Measurements from ENCODE around the gene SPDYE2.
A peak's percentile ranks its signal among the peaks of the same experiment; 100 is the strongest.
"Not testable (repeated sequence)": the region's sequence is repeated elsewhere in the genome, so short reads cannot be mapped to it uniquely, and the experiment has no call there.

Gene SPDYE2

DNA sequence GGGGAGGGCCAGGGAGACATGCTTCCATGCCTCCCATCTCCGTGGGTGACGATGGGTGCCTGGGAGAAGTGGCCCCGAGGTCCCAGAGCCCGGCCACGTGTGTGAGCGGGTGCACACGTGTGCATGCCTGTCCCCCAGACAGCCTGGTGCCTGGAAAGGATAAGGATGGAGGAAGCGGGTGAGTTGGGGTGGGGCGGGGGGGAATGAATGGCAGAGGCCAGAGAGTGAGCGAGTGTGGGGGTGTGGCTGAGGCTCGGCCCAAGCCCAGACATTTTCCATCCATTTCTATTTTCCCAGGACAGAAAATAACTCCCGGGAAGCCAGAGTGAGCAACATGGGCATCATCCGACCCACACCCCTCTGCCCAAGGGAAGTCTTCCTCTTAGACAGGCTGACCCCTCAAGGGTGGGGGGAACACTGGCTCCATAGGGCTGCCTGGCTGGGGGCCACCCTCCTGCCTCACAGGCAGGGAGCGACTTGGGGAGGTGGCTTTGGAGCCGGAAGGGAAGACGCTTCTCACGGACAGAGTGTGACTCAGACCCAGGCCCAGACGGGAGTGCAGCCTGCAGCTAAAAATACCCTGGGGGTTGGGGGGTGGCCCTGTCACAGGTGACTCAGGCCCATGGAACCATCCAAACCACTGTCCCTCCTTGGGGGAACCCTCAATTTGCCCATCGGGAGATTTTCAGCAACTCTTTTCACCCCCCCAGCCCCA lies 53.6 kb downstream of the SPDYE2 start:
- DNase-seq, result not testable (repeated sequence)

DNA sequence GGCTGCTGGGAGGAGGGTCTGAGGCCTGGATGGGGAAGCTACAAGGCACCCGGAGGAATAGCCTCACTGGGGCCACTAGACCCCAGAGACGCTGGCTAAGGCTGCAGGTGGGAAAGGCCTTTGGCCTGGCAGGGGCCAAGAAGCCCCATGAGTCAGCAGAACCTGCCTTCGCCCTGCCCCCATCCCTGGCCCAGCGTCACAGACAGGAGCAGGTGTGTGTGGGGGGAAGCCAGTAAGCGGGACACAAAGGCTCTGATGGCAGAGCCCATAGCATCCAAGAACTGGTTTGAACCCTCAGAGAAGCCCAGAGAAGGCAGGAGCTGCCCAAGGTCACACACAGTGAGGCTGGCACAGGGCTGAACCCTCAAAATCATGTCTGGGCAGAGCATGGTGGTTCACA lies 55.8 kb downstream of the SPDYE2 start:
- not testable (repeated sequence) for DNase-seq

DNA sequence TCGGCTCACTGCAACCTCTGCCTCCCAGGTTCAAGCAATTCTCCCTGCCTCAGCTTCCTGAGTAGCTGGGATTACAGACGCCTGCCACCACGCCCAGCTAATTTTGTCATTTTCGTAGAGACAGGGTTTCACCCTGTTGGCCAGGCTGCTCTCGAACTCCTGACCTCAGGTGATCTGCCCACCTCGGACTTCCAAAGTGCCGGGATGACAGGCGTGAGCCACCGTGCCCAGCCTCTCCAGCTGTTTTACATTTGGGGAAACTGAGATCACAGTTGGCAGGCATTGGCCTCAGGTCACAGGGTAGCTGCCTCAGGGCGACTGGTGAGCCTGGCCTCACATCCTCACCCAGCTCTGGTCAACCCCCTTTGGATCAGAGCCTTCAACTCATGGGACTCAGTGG lies 58.7 kb downstream of the SPDYE2 start:
- DNase-seq, result not testable (repeated sequence)

DNA sequence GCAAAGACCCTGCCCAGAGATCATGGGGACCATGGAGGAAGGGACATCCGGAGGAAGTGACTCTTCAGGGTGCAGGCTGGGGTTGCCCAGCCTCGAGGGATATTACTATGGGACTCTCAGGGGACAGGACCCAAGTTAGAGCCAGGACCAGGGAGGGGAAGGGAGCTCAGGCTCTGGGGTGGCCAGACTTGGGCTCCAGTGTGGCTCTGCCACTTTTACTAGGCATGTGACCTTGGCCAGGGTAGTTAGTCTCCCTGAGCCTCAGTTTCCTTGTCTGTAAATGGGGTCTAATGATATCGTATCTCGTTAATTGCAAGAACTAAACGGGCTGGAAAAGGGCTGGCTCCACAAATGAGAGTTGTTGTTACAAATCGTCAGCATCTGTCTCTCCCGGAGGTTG lies 59.4 kb downstream of the SPDYE2 start:
- not testable (repeated sequence) for DNase-seq

DNA sequence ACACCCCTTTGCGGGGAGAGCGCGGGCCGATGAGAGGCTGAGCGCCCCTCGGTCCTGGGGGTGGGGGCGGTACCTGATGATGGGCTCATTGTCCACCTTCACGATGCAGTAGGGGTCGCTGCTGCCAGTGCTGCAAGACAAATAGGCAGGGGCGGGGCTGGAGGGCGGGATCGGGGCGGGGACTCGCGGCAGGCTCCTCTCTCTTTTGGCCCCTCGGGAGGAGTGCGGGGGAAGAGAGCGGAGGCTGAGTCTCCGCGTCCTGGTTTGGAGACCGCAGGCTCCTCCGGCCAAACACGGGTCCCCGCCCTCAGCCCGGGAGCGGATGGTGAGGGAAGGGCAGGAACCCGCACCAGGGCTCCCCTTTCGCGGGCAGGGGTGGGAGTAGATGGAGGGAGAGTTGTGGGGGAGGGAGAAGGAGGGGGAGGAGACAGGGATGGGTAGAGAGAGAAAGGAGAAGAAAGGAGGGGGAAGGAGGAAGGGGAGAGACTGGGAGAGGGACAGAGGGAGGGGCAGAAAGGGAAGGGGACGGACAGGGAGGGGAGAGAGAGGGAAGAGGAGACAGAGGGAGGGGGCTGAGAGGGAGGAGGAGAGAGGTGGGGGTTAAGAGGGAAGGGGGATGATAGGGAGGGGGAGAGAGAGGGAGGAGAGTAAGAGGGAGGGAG lies 60.1 kb downstream of the SPDYE2 start:
- DNase-seq, result not testable (repeated sequence)

DNA sequence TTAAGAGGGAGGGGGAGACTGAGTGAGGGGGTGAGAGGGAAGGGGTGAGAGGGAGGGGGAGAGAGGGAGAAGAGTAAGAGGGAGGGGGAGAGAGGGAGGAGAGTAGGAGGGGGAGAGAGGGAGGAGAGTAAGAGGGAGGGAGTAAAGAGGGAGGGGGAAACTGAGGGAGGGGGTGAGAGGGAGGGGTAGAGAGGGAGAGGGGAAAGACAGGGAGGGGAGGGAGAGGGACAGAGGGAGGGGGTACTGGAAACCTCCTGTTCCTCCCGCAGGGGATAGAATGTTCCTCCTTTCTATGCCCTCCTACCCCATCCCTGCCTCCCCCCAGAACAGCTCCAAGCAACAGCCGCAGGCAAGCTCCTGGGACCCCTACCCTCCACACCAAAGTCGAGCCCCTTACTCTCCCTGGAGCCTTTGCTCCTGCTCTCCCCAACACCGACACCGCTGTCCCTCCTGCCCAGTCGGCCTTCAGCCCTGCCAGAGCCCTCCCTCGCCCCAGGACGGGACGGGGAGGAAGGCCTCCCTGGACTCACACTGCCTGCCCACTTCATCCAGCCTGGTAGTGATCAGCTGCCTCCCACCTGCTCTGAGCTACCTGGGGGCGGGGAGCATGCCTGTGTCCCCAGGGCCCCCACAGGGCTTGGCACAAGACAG lies 60.8 kb downstream of the SPDYE2 start:
- peak; percentile 16 for DNase-seq

Measured in suppressor macrophage treated with lipopolysaccharide for 4 hours (primary cell).